HG03565 (cell line): ENCODE results near the gene ELP4.

ENCODE experiments used
- ATAC-seq: cut with Tn5 transposase; IDR thresholded peaks from one replicate; pipeline ENCODE4 v1.9.1; 2021; ENCODE audit warnings: mild to moderate bottlenecking, moderate library complexity; ENCODE audit not compliant: unreplicated experiment

Gene ELP4

DNA sequence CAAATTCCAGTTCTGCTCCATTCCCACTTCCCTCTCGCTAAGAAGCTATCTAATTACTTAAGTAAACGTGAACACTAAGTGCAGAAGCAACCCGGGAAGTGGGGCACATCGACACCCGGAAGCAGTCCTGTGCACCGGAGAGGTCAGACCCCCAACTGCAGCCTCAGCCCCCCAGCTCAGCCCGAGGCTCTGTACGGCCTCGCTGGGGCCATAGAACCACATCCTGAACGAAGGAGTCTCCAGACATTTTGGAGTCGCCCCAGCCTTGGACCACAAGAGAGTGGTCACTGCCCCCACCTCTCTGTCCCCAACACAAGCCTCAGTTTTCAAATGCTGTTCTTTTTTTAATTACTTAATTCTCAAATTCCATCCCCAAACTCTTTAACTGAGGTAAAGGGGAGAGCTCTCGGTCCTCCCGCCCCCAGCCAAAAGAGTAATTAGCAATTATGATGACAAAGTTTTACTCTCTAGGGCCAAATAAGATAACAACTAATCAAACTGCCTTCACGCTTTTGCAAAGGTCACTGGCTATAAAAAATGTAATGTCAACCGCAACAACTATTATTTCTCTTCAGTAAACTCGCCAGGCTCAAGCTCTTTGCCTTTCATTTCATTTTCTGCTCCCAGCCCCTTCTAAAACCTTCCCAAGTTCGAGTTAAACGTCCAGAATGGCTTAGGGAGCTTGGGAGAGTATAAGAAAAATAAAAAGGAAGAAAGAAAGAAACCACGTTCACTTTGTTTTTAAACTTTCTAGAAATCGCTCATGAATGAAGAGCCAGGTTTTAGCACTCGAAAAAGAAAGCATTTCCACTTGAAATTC lies 299.4 kb downstream of the ELP4 start:
- no peak for ATAC-seq

DNA sequence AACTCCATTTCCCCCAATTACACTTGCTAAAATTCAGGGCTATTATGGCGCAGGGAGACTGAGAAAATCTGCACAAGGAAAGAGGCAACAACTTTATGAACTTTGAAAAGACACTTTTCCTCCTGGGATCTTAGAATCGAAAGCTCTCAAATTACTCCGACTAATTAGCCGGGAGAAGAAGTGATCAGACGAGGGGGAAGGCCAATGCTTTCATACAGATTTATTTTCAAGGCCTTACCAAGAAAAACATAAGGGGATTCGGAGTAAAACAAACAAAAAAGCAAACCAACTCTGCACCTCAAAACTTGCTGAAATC lies 299.9 kb downstream of the ELP4 start:
- no peak for ATAC-seq

DNA sequence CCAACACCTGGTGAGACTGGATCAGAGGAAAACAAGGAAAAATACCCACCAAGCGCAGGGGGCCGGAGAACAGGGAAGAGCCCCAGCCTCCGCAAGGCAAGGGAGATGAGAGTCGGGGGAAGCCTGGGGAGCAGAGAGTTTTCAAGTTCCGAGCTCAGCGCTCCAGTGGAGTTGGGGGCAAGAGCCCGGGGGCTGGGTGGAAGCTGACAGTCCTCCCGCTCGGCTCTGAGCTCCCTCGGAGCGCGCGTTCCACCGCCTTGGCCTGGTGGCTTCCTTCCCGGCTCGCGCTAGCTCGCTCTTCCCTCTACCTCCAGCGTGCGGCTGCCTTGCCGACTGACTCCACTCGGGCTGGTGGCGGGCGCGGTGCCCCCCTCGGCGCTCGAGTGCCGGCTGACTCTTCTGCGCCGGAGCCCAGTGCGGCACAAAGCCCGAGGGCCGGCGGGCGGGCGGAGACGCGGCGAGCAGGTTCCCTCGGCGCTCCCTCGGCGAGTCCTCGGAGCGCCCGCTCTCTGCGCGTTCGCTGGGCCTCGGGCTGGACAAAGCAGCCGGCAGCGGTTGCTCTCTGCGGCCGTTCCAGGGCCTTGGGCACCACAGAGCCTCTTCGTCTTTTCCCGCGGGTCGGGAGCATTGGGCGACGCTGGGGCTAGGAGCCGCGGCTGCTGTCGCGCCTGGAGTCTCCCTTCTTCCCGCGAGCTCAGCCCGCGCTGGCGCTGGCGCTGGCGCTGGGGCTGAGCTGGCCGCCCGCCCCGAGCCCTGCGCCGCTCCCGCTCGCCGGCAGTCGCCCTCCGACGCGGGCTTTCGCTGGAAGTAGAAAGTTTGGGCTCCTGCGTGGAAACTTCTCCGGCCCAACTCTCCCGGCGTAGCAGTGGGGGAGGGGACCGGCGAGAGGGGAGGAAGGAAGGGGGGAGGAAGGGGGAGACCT lies 300.6 kb downstream of the ELP4 start:
- ATAC-seq: no peak

- ATAC-seq: peak; percentile 59
Measured at GRCh38 chr11:31810779-31811647, 301.4 kb downstream of the ELP4 start, which contains the start of gene PAX6. Gene PAX6, minus strand, starts transcription at chr11:31811322. Its CDS starts 4,911 bp downstream, at chr11:31806411.

GRCh38 chr11:31812383-31813381 lies 303.1 kb downstream of the ELP4 start:
- ATAC-seq: no peak

DNA sequence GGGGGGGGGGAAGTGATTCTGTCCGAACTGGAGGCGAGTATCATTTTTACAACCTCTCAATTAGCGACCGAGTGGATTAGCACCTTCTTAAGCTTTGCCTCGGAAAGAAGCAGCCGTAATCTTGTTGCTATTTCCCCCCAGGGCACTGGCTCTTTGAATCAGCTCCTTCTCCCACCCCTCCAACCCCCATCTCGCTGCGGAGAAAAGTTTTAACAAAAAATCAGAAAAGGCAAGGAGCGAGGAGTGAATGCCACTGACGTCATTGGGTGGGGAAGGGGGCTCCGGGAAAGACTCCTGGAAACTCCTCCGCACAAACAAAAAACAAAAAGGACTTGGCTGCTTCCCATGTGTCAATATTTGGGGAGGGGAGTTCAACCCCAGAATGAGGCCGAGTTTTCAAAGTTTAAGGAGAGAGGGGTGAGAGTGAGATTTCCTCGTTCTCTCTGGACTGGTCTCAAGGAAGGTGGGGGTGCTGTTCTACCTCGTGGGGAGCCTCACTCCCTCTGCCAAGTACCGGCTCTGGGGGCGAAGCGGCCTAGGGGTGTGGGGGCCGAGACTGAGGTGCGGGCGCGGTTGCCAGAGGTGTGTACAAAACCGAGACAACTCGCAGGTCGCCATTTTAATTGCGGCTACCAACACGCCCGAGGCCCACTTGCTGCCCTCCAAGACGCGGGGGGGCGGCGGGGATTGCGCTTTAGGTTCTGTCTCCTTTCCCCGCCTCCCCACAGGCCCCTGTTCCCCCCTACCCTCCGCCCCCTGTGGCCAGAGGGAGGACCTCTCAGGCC lies 304.0 kb downstream of the ELP4 start:
- ATAC-seq: no peak

GRCh38 chr11:31814176-31814868 lies 304.8 kb downstream of the ELP4 start:
- no peak for ATAC-seq

DNA sequence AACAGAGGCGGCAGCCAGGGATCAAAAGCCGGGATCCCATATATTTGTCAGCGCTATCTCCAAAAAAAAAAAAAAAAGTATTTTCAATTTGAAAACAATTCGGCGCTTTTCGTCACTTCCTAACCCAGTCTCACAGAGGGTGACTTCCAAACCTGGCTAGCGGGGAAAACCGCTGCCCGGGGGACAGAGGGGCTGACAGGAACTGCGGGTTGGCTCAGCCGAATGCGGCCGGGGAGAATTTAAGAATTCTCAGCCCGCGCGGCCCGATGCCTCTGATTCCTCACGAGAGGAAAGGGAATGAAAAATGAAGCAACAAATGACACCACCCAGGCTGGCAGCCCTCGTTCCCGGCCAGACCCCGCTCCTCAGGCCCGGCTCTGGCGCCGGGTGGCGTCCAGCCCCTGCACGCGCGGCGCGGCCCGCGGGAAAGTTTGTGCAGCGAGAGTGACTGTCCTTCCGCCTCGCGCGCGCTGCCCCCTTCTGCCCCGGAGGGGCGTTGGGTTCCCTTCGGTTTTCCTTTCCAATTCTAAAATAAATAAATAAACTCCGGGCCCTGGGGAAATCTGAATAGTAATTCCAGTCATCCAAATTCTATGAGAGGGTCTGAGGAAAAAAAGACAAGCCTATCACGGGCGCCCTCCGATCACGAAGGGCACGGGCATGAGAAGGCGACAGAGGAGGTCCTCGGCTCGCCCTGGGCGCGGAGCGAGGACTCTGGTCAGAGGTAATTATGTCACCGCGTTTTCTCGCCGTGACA lies 306.3 kb downstream of the ELP4 start:
- ATAC-seq: no peak

DNA sequence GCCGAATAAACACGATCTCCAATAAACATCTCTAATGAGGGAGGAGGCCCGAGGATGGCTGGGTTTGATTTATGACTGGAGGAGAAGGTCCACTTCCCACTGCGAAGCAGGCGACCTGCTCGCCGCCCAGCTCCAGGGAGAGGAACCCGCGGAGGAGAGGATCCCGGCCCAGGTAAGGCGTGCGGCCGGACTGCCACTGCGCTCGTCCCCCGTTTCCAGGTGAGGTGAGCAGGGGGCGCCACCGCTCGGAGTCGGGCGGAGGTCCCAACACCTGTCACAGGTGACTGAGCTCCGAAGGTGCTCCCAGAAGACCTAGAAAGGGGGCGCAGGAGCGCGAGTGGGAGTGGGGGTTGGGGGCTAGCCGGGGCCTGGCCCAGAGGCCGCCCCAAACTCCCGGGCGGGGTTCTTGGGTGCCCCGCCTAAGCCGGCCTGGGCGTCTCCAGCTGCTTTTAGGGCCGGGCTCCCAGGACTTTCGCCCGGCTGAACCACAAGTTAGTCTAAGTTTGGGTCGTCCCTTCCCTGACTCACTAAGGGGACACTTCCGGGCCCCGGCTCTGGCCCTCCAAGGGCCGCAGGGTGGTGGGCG lies 307.0 kb downstream of the ELP4 start:
- no peak for ATAC-seq

GRCh38 chr11:31817054-31817620 lies 307.6 kb downstream of the ELP4 start:
- ATAC-seq: no peak

DNA sequence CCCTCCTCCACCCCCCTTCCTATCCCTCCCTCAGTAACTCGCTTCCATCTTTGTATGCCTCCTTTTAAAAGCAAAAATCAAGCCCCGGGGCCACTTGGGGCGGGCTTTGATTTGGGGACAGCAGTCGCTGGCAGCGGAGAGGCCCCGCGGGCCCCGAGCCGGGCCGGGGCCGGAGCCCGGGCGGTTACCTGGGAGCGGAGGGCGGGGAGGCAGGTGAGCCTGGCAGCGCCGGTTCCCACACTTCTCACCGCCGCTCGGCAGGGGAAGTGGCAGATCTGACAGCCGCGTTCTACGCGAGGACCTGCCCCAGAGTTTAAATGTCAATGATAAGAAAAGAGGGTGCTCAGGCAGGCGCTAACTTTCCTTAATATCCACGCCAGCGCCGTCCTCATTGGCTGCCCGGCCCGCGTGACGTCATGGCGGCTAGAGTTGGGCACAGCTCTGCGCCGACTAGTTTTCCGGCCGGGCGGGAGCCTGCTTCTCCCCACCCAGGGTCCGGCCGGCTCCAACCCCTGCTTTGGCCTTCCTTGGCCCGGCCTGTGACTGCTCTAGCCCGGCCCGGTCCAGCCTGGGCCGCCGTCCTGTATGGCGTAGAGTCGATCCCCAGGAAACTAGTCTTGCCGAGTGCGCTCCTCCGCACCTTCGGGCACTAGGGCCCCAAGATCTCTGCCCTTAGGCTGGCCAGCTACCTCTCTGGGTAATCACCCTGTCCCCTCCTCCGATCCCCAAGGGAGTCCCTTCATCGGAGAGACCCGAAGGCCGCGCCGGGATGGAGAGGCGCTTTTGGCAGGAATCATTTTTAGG lies 308.3 kb downstream of the ELP4 start:
- no peak for ATAC-seq

DNA sequence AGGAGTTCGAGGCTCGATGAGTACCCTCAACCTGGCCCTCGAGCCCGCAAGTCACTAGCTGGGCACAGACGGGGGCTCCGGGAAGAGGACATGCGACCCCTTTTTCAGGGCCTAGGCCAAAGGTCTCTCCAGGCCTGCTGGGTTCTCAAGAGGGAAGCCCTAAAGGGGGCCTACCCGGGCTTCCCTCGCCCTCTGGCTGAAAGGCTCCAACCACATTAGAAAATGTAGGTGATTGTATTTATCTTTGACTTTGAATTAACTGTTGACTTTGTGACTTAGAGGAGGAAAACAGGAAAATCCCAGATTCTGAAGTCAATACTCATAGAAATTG lies 308.8 kb downstream of the ELP4 start:
- ATAC-seq: no peak

GRCh38 chr11:31818874-31819331 lies 309.3 kb downstream of the ELP4 start:
- ATAC-seq: no peak

- no peak for ATAC-seq
Measured at GRCh38 chr11:31819621-31820437, 310.3 kb downstream of the ELP4 start.

- no peak for ATAC-seq
Measured at GRCh38 chr11:31820438-31820818, 310.9 kb downstream of the ELP4 start.
